HG02623 (cell line): ENCODE results near the gene B4GALNT4.
"Not testable (repeated sequence)": the region's sequence is repeated elsewhere in the genome, so short reads cannot be mapped to it uniquely, and the experiment has no call there.

Experiments used
- ATAC-seq: cut with Tn5 transposase; IDR thresholded peaks from one replicate; pipeline ENCODE4 v1.9.1; 2021; ENCODE audit warnings: moderate library complexity; ENCODE audit not compliant: unreplicated experiment

B4GALNT4 gene

GRCh38 chr11:358129-358800, 11.0 kb upstream of the B4GALNT4 start:
- no peak for ATAC-seq

DNA sequence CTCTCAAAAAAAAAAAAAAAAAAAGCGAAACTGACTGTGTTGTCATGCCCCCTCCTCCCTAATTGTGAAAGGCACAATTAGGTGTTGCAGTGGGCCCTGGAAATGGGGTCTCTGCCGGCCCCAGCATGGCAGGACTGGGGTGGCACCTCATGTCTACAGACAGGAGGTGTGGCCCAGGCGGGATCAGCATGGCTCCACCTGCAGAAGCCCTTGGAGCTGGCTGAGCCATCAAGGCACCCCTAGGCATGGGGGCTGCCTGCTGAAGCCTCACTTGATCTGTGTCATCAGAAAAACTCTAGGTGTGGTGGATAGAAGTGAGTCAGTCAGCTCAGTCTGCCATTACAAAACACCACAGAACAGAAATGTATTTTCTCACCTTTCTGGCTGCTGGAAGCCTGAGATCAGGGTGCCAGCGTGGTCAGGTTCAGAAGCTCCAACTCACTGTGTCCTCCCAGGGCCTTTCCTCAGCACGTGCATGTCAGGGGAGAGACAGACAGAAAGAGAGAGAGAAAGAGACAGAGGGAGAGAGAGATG, 10.1 kb upstream of the B4GALNT4 start:
- no peak for ATAC-seq

DNA sequence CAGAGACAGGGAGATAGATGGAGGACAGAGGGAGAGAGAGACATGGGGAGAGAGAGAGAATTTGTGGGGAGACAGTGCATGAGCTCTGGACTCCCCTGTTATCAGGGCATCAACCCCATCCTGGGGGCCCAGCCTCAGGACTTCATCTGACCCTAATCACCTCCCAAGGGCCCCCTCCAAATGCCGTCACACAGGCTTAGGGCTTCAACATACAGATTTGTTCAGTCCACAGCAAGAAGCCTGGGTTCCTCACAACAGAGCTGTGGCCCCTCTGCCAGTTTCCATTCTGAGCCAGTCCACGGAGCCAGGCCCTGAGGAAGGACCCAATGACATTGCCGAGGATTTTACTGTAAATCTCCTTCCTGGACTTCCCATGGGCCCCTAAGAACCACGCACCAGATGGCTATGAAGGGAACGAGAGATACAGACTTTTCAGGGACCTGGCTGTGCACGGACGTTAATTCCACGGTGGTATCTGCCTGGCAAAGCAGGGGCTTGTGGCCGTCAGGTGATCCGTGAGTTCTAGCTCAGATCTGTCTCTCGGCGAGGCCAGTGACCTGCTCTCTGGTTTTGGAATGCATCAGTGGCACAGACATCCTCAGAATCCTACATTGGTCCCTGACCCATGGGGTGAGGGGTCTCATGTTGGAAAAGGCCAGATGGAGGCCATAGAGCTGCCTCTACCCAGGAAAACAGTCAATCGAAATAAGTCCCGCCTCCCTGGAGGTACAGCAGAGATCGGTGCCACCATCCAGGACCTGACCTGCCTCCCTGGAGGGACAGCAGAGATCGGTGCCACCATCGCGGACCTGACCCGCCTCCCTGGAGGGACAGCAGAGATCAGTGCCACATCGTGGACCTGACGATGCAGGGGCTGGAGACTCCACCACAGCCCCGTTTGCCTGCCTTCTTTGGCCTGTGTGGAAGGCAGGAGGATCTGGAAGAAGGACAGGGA, 8.7 kb upstream of the B4GALNT4 start:
- no peak for ATAC-seq

DNA sequence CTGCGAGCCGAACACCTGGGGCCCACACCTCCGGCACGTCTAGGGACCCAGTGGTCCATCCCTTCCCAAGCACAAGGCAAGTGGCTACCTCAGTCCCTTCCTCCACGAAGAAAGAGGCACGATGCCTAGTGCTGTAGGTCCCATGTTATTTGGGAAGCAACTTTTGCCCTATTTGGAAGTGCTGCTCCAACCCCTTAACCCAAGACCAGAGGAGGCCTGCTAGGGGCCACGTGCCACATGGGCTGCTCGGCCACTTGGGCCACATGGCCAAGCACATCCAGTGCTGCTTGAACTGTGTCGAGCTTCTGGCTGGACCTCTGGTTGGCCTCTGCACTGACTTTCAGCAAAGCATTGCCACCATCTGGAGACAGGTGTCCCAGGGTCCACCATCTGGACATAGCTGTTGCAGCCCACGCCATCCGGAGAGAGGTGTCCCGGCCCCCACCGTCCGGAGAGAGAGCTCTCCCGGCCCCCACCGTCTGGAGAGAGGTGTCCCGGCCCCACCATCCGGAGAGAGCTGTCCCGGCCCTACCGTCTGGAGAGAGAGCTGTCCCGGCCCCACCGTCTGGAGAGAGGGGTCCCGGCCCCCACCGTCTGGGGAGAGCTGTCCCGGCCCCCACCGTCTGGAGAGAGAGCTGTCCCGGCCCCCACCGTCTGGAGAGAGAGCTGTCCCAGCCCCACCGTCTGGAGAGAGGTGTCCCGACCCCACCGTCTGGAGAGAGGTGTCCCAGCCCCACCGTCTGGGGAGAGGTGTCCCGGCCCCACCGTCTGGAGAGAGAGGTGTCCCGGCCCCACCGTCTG, 6.5 kb upstream of the B4GALNT4 start:
- ATAC-seq, result no peak

- ATAC-seq, result not testable (repeated sequence)
These were observed 5.9 kb upstream of the B4GALNT4 start for GRCh38 chr11:363443-363805.

- no peak for ATAC-seq
These were observed 5.1 kb upstream of the B4GALNT4 start for GRCh38 chr11:363948-364761.

DNA sequence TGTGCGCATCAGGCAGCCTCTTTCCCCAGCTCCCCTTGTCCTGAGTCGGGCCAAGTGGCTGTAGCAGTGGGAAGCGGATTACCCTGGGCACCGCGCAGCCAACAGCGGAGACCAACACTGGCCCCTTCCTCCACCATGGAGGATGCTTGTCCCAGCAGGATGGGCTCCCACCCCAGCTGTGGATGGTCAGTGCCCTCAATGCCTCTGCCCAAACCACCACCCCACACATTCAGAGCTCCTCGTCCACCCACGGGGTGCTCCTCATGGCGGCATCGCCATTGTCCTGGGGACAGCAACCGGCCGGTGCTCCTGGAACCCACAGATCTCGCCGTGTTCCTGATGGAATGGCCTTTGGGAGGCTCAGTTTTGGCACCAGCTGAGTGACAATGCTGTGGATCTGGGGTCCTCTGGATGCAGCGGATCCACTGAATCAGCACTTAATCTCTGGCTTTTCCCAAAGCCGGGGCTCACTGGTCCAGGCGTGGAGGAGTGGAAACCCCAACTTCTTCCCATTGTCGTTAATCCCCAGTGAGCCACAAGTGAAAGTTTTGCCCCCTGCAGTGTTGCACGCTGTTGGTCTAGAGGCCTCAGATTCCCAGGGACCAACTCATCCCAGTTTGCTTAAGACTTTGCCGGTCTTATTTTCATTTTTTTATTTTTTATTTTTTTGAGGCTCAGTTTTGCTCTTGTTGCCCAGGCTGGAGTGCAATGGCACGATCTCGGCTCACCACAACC, 4.1 kb upstream of the B4GALNT4 start:
- ATAC-seq, result no peak

GRCh38 chr11:365831-366230, 3.5 kb upstream of the B4GALNT4 start:
- ATAC-seq, result no peak

GRCh38 chr11:367956-368413, 1.3 kb upstream of the B4GALNT4 start:
- no peak for ATAC-seq

GRCh38 chr11:368414-369335, 624 bp upstream of the B4GALNT4 start:
- ATAC-seq, result no peak

DNA sequence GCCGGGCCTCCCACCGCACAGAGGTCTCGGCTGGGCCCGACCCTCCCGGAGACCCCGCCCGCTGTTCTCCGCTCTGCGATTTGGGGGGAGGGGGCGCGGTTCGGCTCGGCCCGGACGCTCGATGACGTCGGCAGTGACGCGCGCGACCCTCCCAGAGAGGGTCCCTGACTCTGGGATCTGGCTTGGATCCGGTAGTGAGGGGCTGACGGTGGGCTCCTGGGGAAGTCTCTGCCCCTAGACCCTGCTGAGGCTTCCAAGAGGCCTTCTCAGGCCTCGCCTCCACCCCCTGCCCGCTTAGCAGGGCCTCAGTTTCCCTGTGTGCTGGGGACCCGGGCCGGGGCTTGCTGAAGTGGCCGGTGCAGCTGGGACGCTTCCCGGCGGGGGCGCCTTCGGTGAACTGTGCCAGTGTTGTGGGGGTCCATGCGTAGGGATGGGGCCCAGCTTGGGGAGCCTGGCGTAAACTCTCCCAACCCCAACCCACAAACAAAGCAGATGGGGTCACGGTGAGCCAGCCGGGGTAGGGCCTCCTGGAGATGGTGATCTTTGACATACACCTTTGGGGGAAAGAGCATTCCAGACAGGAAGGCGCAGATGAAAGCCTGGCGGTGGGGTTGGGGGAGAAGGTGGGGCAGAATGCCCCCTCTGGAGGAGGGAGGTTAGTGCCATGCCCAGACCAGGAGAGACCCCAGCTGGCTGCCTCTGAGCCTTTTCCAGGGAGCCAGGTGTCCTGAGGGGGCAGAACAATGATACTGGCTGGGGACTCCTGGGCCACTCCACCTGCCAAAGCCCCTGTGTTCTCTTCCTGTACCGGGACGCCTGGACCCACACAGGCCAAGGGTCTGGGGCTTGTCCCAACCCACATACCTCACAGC, 1.0 kb downstream of the B4GALNT4 start:
- ATAC-seq, result no peak

DNA sequence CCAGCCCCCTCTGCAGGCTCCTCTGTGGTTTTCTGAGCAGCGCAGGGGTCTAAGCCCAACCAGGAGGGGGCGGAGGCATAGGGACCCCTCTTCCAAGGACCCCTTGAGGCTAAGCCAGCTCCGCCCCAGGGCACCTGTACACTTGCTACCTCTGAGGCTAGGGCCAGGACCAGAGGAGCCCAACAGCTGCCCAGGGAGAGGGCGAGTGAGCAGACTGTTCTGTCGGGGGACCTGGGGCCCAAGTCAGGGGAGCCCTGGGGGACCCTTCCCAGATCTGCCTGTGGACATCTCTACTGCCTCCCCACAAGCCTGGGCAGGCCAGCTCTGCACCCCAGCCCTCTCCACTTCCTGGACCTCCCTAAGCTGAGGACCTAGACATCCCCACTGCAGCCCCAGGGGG, 1.8 kb downstream of the B4GALNT4 start:
- no peak for ATAC-seq

DNA sequence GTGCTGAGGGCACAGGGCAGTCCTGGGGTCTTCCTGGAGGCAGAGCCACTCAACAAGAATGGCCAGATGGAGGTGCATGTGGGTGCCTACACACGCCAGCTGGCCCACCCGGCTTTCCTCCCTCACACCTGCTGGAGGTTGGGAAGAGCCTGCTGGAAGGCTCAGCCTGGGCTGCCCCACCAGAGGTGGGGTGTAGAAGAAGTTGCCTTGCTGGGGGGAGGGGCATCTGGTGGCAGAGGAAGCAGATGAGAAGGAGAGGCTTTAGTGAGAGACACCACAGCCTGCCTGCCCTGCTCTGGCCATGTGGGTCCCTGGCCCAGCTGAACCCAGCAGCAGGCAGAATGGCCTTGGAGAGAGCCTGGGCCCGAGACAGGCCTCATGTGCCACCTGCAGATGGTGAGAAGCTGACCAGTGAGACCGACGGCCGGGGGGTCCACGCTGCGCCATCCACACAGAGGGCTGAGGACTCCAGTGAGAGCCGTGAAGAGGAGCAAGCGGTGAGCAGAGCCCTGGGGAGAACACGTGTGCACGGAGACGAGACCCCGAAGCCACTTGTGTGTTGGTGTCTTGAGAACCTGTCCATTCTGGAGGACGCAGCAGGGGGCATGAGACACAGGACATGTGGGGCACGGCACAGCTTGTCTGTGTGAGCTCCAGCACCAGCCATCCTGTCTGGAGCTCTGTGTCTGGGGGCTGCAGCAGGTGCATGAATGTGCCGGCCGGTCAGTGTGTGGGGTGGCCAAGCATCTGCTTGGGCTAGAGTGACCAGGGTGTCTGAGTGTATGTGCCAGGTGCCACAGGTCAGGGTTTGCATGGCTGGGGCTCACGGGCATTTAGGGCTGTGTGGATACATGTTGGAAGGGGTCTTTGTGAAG, 2.7 kb downstream of the B4GALNT4 start:
- ATAC-seq, result no peak

DNA sequence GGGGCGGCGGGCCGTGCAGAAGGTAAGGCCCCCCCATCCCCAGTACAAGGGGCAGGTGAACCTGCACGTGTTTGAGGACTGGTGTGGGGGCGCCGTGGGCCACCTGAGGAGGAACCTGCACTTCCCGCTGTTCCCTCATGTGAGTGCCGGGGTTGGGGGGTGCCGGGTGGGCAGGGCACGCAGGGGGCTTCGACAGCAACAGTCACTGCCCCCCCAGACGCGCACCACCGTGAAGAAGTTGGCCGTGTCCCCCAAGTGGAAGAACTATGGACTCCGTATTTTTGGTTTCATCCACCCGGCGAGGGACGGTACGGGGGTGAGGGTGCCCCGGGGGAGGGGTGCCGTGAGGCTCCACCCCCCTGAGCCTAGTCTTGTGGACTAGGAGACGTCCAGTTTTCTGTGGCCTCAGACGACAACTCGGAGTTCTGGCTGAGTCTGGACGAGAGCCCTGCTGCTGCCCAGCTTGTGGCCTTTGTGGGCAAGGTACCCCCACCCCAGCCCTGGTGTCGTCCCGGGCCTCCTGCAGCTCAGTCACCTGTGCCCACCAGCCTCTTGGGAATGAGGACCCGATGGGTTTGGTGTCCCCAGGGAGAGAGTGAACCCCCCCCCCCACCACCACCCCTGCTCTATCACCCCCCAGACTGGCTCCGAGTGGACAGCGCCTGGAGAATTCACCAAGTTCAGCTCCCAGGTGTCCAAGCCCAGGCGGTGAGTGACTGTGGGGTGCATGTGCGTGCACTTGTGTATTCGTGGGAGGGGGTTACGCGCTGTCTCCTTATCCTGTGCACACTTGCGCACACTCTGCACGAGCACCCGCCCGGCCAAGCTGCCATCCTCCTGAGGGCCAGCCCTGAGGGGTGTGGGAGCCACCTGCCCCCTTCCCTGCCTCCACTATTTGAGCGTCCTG, 3.8 kb downstream of the B4GALNT4 start:
- no peak for ATAC-seq

GRCh38 chr11:373716-374551, 4.6 kb downstream of the B4GALNT4 start:
- ATAC-seq, result no peak
